ENCODE data around the gene NXN. TPM values are rescaled to one million over a fixed set of nuclear protein-coding genes. Genes with fewer than 3 reads are reported as not detected.

Gene NXN
- polyA plus RNA-seq, 1 experiment, result 118 TPM

DNA sequence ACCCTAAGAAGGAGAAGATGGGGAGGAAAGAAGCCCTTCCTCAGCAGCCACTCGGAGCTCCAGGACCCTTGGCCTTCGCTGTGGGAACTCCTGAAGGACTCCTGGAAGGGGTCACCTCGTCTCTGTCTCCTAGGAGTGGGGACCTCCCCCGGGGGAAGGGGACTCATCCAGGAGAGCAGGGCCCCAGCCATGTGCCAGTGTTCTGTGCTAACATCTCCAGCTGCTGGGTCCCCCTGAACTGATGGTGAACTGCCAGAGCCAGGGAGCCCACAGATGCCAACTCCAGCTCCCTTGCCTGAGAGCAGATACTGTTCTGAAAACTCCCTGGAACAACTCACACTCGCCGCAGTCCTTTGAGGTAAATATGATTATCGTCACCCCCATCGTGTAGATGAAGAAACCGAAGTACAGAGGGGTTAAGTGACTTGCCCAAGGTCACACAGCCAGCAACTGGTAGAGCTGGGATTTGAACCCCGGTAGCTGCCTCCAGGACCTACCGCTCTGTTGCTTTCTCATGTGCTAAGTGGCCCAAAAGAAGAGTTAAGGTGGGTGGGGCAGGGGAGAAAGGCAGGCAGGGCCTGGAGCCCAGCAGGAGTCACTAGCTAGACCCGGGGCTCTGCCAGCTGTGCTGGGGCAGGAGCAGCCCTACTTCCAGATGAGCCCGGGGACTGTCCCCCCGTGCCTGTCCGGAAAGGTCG is 27.9 kb upstream of the NXN start:
- ChIA-PET CTCF (interaction anchor here (1.3 kb wide), 1 partner anchor 8 kb away, joined by 6 read pairs; no protein-coding TSS in a partner anchor), POLR2A (no interaction called here)
- Histone ChIP-seq H3K9me3 (ENCODE audit: control insufficient read depth, insufficient read depth, low read length) (peaks cover 3% of the 10 kb centered on the region; the same call in 1 of the 2 replicates), H3K27ac (ENCODE audit: low read depth, low read length) (no peak overlapping the region), H3K27me3 (ENCODE audit: control insufficient read depth, insufficient read depth, low read length) (no peaks in the 10 kb centered on the region), H3K4me3 (ENCODE audit: low read depth, low read length) (no peak overlapping the region)
- no peak for DNase-seq (ENCODE audit: low read depth, low spot score)
- TF ChIP-seq, protein P1, sequence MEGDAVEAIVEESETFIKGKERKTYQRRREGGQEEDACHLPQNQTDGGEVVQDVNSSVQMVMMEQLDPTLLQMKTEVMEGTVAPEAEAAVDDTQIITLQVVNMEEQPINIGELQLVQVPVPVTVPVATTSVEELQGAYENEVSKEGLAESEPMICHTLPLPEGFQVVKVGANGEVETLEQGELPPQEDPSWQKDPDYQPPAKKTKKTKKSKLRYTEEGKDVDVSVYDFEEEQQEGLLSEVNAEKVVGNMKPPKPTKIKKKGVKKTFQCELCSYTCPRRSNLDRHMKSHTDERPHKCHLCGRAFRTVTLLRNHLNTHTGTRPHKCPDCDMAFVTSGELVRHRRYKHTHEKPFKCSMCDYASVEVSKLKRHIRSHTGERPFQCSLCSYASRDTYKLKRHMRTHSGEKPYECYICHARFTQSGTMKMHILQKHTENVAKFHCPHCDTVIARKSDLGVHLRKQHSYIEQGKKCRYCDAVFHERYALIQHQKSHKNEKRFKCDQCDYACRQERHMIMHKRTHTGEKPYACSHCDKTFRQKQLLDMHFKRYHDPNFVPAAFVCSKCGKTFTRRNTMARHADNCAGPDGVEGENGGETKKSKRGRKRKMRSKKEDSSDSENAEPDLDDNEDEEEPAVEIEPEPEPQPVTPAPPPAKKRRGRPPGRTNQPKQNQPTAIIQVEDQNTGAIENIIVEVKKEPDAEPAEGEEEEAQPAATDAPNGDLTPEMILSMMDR (IDR thresholded peaks at IDR 0.05; ENCODE audit: low read depth, low read length), result no peak

DNA sequence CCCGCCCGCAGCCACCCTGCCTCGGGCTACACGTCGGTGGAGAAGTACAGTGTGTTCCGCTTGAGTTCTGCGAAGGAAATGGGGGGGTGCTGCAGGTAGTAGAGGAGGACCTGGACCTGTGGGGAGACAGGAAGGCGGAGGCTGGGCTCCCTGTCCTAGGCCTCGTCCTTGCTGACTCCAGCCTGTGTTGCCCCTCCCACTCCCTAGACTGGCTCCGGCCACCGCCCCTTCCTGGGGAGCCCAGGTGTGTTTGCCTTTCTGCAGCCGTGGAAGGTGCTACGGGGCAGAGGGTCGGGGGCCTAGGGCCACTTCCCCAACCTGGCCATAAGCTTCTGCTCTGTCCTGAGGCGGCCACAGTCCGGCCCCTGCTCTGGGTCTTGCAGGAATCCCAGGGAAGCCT is 26.5 kb upstream of the NXN start:
- Histone ChIP-seq H3K27ac (ENCODE audit: low read depth, low read length) (no peak overlapping the region), H3K27me3 (ENCODE audit: control insufficient read depth, insufficient read depth, low read length) (no peaks in the 10 kb centered on the region), H3K4me3 (ENCODE audit: low read depth, low read length) (no peak overlapping the region), H3K9me3 (ENCODE audit: control insufficient read depth, insufficient read depth, low read length) (peaks cover 3% of the 10 kb centered on the region; the same call in 1 of the 2 replicates)
- TF ChIP-seq, protein P1 (IDR thresholded peaks at IDR 0.05; ENCODE audit: low read depth, low read length), result no peak
- CTCF ChIA-PET, result interaction anchor here (10.3 kb wide), 1 partner anchor 51 kb away, joined by 141 read pairs; no protein-coding TSS in a partner anchor
- DNase-seq (ENCODE audit: low read depth, low spot score), result no peak
- POLR2A ChIA-PET, result no interaction called here

DNA sequence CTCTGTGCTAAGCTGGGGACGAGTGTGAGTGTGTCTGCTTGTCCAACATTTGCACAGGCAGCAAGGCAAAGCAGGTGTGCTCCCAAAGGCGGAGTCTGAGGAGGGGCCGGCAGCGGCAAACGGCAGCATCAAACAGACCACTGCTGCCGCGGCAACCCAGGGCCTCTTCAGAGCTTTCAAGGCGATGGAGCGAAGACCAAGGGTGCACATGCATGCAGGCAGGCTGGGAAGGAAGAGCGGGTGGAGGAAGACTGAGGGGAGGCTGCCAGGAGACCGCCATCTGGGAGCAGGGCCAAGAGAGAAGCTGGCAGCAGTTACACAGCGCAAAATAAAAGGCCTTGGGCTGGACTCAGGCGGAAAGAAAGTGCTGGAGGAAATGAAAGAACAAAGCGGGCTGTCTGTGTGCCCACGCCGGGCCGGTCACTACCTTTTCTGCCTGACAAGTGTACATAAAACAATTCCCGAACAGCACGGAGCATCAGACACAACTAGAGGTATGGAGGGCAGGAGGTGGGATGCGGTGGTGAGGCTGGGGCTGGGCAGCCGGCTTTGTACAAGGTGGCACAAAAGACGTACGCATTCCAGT is 25.9 kb upstream of the NXN start:
- DNase-seq (ENCODE audit: low read depth, low spot score), result no peak
- H3K27ac ChIP-seq (ENCODE audit: low read depth, low read length), result no peak overlapping the region
- CTCF ChIA-PET, result interaction anchor here (10.3 kb wide), 1 partner anchor 51 kb away, joined by 141 read pairs; no protein-coding TSS in a partner anchor
- H3K4me3 ChIP-seq (ENCODE audit: low read depth, low read length), result no peak overlapping the region
- TF ChIP-seq, protein P1 (IDR thresholded peaks at IDR 0.05; ENCODE audit: low read depth, low read length), result no peak
- H3K27me3 ChIP-seq (ENCODE audit: control insufficient read depth, insufficient read depth, low read length), result no peaks in the 10 kb centered on the region
- POLR2A ChIA-PET, result no interaction called here
- H3K9me3 ChIP-seq (ENCODE audit: control insufficient read depth, insufficient read depth, low read length), result peaks cover 3% of the 10 kb centered on the region; the same call in 1 of the 2 replicates

GRCh38 chr17:1004769-1005295 is 25.3 kb upstream of the NXN start:
- Histone ChIP-seq H3K9me3 (ENCODE audit: control insufficient read depth, insufficient read depth, low read length) (peaks cover 3% of the 10 kb centered on the region; the same call in 1 of the 2 replicates), H3K4me3 (ENCODE audit: low read depth, low read length) (no peak overlapping the region), H3K27me3 (ENCODE audit: control insufficient read depth, insufficient read depth, low read length) (no peaks in the 10 kb centered on the region), H3K27ac (ENCODE audit: low read depth, low read length) (no peak overlapping the region)
- TF ChIP-seq, protein P1 (IDR thresholded peaks at IDR 0.05; ENCODE audit: low read depth, low read length), result no peak
- CTCF ChIA-PET, result interaction anchor here (10.3 kb wide), 1 partner anchor 52 kb away, joined by 141 read pairs; no protein-coding TSS in a partner anchor
- POLR2A ChIA-PET, result no interaction called here
- DNase-seq (ENCODE audit: low read depth, low spot score), result no peak
